ENCODE results near the gene MYADML2.

MYADML2 gene

DNA sequence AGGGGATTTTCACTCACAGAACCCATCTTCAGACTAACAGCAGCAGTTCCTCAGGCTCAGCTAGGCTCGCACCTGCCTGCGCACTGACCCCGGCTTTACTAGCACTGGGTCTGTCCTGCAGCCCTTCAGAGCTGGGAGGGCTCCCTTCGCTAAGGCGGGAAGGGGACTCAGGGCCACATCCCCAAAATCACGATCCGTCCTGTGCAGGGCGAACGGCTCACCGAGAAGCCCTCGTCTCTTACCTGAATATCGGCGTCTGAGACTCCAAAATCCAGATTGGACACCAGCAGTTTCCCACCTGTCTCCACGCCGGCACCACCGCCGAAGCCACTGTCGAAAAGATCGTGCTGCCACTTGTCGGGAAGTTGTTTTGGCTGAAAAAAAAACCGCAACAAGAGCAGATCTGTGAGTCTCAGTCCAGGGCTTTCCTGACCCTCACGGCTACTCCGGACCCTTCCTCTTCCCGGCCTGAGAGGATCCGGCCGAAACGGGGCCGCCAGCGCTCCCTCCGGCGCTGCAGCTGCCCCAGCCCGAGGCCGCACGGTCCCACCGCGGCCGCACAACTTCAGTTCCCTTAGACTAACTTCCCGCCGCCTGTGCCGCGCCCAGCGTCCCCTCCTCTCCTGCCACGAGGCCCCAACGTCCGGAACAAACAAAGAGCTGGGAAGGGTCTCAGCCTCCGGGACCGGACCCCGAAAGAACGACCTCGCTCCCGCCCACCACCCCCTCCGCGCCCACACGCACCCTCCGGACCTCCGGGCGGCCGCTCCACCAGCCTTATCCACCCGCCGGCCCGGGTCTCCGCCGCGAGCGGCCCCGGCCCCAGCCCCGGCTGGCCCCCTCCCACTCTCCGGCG, 56.4 kb downstream of the MYADML2 start:
- no peak for DNase-seq
